ENCODE measurements around the gene KCNMB2.

Gene KCNMB2

DNA sequence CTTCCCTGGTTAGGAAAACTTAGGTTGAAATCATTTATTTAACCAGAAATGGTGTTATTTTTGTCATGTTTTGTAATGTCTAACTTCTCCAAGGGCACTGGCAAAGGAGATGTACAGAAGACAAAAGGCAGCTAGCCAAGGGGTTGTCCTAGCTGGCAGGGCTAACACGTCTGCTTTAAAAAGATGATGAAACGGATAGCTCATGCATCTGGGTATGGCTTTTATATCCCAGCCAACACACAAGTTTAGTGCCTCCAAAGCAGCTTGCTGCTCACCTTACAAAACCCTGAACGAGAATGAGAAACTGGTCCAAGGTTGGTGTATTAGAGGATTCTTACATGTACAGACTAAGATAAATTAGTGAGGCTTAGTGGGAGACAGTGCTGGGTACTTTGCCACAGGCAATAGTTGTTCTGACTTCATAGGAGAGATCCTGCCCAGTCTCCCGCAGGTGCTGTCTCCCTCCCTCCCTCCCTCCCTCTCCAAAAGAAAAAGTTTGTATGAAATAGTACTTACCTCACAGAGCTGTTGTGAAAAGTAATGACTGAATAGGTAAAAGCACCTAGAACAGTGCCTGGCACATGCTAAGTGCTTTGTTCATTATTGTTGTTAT, 47.8 kb downstream of the KCNMB2 start:
- DNase-seq = no peak

DNA sequence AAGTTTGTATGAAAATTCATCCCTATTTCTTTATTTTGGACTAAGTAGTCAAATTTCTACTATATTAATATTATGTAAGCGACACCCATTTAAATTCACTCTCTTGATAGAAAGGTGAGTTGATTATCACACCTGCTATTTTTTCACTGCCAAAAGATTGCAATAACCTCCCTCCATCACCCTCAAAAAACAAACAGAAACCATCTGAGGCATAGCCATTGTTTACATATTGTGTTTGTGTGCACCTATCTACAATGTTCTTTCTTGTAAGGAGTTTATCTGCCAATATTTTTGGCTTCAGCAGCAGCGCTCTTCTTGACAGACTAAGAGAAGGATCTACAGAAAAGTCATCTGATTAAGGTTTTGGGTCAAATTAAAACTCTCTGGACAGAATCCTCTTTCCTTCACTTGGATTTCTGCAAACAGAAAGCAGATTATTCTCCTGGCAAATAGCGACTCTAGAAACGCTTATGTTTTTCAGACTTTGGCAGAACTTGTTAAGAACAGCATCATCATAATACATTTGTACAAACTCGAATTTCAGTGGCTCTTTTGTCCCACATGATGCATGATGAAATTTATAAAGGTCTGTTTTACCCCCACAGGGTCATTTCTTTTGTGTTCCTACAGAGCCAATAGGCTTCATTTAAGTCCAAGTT, 48.6 kb downstream of the KCNMB2 start:
- no peak for DNase-seq

DNA sequence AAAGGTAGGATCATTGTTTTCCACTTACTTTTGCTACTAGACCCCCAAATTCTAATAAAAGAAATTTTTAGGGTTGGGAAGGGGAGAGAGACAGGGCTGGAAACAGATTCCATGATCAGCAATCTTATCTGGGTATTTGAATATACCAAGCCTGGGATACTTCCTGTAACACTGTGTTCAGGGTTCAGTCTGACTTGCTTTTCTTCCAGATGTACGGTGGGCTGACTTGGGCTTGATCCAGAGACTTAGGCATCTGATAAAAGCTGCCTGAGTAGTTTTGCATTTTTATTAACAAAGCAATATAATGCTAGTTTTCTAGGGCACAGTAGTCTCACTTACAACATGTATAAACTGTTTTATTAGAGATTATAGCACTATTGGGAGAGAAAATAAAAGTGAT, 49.2 kb downstream of the KCNMB2 start:
- no peak for DNase-seq

DNA sequence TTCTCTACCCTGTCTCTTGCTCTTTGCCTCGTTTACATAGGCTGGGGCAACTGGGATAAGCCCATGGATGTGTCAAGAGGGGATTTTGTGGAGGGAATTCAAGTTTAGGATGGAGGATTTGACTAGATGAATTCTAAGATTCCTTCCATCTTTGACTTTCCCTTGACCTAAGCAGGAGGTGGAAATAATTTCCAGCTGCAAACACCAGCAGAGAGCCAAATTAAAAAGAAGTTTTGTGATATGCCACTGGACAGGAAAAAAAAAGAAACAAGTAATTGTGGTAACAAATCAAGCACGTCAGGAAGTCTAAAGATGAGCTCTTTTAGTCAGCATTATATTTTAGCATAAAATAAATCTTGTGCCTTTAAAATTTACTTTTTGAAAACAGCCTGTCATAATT, 49.8 kb downstream of the KCNMB2 start:
- no peak for DNase-seq

DNA sequence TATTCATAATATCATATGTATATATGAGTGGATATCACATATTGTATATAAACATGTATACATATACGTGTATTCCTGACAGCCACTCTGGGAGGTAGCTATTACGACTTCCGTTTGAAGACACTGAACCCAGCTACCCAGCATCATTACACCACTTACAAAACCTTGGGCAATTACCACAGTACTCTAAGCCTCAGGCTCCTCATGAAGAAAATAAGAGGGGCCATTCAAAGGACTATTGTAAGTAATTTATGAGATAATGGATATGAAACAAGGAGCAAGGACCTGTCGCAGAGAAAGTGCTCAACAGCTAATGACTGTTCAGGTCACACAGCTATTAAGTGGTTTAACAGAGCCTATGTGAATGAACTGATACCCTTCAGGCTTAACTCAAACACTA, 52.4 kb downstream of the KCNMB2 start:
- no peak for DNase-seq

DNA sequence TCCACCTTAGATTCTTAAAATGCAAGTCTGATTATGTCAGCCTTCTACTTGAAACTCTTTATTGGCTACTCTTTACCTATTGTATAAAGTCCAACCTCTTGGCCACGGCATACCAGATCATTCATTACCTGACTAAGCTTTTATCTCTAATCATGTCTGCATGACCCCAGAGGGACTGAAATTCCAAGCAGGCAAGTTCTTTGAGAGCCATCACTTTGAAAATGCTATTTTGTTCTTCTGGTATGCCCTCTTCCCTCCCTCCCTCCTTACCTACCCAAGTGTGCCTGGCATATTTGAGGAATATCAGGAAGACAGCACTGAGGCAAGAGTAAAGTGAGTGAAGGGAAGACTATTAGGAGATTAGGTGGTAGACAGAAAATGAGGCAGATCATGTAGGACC, 57.5 kb downstream of the KCNMB2 start:
- DNase-seq = no peak

DNA sequence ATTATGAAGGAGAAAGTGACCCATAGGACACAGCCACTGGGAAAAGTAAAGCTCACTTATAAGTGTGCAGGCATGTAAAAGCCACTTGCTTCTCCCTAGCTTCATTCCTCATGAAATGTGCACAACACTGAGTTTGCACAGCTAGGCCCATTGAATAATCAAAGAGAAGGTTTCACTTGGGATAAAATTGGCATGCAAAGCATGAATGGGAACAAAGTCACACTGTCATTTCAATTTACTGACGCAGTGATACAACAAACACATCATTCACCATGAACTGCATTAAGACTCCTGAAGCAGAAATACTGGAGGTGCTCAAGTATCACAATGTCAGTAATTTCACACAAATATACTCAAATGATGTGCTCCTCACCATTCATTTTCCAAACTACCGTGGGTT, 61.1 kb downstream of the KCNMB2 start:
- no peak for DNase-seq

DNA sequence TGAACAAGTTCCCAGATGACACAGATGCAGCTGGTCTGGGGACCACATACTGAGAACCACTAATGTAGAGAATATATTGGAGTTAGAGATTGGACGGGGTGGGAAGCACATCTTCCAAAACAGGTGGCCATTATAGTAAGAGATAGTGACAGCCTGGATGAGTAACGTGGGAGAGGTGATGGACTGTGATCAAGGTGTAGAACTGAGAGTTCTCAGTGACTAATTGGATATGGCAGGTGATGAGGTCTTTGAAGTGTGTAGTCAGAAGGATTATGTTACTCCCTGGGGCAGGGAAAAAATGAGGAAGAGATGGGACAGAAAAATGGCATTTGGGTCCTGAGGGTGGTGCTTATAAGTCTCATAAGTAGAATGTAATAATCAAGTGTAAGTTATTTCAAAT, 66.6 kb downstream of the KCNMB2 start:
- DNase-seq = no peak

DNA sequence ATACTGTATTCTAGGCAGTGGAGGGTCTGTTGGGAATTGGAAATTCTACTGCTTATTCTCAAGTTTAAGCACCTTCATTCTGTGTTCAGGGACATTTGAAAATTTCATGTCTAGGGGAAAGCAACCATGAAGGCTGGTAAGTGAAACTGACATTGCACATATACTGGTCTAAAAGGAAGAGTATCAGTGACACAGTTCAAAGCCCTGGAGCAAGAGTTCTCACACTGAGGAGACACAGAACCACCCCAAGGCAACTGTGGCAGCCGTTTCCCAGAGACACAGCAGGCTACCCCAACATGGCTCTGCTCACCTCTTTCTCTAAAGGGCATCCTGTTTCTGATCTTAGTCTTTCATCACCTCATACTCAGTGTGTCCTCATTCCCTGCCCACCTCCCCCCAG, 67.5 kb downstream of the KCNMB2 start:
- no peak for DNase-seq

DNA sequence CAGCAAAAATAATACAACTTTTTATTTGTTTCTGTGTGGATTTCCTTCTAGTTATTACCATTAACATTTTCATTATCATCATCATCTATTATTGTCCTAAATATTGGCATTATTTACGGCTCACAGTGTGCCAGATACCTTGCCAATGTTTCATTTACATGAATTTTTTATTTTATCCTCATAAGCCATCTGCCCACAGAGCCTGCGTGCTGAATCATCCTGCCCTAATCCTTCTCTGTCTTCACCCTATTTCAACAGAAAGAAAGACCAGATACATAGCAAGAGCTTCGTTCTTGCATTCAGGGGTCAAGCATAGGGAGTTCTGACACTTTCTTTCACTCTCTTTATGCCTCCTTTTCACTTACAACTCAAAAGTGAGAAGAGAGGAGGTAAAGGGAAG, 82.0 kb downstream of the KCNMB2 start:
- peak; percentile 52 for DNase-seq

DNA sequence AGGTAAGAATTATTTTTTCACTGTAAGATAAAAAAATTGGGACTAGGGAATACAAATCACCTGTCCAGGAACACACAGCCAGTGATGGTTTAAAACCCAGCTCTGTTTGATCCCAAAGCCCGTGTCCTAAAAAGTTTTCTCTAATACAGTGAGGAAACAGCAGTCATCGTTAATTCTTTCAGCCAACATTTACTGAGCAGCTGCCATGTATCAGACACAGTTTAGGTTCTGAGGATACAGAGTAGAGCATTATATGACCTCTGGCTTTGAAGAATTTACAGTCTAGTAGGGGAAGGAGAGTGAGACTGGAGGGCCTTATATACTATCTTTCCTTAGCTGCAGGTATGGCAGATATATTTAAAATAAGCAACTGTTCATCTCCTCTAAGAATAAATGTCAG, 82.7 kb downstream of the KCNMB2 start:
- DNase-seq = no peak

DNA sequence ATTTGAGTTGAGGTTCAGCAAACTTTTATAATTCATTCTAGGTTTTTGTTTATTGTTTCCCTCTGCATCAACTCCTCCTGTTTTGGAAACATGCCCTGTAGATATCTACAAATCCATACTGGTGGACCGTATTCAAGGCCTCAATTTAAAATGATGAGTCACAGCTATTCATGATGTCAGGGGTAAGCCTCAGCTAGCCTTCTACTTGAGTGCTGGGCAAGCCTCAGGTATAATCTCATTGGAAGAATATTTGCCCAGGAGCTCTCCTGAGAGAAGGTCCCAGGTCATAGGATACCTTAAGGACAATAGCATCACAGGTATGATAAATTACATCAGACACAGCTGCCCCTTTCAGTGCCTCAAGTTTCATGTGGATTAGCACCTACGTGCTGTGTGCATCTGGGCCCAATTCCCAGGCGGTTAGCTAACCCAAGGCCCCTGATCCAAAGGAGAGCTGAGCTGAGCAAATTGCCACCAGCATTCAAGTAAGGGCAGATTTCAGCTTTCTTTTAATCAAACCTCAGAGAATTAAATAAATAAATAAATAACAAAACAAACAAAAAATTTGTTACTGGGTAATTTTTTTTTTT, 87.5 kb downstream of the KCNMB2 start:
- no peak for DNase-seq

DNA sequence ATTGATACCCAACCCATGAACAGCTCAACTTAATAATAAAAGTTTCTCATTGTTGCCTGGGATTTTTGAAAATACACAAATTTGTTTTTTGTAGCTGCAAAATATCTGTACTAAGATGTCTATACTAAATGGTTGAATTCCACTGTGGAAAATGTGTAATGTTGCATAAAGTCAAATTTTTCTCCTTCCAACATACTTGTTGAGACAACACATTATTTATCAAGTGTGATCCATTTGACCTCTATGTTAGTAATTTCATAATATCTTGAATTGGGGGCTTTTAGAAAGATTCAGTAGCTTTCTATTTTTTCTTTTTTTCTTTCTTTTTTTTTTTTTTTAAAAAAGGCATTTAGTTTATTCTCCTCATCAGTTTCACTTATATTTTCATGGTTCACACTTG, 88.0 kb downstream of the KCNMB2 start:
- DNase-seq = no peak

DNA sequence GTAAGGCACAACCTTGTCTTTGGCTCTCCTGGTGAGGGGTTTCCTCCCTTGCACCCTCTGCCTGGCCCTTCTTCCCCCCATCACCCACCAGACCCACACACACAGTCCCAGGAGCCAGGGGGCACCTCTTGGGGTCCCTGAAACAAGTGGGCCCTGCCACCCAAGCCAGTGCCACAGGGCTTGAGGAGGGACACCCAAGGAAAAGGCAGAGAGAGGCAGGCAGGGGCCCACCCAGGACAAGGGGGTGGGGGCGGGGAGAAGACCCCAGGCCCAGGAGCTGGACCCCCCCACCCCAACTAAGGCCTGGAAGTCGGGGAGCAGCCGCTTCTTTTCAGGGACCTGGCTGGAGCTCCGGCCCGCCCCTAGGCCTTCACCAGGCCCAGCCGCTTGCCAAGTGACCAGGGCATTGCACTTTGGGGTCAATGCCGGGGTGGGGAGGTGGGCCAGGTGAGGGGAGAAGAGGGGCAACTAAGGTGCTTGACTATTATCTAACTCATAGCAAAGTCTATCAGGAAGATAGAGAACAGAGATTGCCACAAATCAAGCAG, 88.9 kb downstream of the KCNMB2 start:
- DNase-seq = no peak

DNA sequence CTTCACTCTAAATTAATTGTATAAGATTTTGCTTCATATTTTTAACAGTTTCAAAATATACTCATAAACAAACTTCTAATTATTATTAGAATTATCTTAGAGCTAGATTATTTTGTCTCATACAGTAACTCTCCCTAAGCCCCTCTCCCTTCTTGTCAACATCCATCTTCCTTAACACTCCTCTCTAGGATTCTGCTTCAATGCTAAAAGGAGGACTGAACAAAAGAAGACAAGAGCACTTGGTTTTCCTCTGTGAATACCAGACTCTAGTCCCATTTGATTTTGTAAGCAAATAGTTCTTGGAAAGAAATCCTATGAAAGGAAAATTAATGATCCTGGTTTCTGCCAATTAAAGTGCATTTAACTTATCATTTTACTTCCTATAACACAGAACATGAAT, 91.8 kb downstream of the KCNMB2 start:
- DNase-seq = no peak

DNA sequence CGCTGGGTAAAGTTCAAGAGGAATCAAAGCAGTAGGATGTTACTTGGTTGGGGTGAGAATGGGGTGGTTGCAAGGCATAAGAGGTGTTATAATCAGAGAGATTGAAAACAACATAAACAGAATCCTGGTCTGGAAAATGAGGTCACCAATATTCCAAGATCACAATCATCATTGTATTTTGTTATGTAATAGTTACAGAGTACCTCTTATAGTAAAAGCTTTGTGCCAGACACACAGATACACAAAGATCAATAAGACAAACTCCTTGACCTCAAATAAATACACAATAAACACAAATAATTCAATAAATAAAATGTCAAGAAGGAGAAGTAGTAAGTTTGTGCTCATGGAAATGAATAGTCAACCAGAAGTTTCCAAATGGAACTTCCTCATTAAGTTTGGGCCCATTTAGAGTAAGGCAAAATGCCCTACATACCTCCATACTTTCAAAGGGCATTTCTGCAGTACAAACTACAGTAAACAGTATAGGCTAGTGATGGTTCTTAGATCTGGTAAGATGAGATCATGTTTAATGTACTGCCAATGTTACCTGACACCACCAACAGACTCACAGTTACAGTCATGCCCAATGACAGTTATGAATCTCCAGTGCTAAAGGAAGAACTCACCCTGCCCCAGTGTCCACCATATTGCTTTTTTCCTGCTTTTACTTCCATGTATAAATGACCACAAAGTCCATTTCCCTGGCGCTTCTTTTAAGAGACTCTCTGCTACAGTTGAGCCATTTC, 93.4 kb downstream of the KCNMB2 start:
- no peak for DNase-seq

DNA sequence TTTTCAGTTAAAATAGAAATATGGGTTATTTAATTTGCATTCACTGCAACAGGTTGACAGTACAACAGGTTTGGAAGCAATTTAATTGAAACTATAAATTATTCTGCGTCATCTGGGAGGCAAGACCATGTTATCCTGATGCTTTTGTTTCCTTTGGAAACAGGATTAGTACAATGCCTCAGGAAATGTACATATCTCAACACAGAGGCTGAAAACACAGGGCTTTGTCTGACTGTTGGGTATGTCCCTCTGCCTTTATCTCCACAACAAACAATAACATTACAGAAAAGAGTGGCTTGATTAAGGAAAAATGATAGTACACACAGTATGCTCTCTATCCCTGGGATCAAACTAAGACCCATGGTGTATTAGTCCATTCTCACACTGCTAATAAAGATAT, 95.7 kb downstream of the KCNMB2 start:
- DNase-seq = no peak

DNA sequence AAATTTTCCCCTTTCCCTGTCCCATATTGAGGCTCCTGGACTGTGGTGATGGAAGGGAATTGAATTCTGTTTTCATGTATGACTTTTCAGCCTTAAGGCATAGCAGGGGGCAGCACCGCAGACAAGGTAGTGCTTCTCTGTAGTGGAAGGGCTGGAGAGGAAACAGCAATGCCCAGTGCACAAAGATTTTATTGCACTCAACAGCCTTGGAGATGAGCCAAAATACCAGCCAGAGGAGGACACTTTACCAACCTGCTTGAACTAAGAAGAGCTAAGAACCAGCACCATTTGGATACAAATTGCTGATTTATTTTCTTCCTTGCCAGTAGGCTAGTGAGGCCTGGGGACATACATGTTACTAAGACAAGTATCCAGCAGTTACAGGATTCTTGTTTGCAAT, 98.7 kb downstream of the KCNMB2 start:
- no peak for DNase-seq

DNA sequence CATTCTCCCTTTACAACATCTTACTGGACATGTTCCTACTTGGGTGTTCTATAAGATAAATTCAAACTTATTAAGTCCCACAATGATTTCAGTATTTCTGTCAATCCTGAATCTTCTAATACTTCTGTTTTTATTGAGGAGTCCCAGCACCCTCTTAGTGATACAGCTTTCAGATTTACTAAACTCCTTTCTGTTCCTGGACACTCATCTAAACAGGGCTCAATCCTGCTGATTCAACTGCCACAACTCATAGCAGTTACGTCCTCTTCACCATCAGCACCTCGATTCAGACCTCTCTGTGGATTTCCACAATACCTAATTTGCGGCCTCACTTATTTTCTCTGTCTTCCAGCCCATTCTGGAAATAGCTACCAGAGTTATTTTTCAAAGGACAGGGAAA, 101.6 kb downstream of the KCNMB2 start:
- DNase-seq = no peak

DNA sequence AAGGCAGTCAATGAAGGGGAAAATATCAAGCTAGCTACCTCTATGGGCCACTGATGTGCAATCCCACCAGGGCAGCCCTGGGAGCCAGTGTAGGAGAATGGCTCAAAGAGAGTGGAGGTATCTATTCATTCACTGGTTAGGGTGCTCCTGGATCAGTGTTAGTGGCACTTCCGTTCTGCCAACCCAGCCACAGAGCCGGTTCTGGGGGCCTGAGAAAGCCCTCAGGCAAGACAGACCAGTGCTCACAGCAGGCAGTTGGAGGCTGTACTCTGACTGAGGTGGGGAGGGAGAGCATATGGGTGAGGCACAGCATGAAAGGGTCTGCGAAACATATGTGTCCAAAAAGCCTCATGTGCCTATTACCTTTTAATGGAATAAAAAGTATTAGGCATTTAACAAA, 109.3 kb downstream of the KCNMB2 start:
- DNase-seq = no peak

DNA sequence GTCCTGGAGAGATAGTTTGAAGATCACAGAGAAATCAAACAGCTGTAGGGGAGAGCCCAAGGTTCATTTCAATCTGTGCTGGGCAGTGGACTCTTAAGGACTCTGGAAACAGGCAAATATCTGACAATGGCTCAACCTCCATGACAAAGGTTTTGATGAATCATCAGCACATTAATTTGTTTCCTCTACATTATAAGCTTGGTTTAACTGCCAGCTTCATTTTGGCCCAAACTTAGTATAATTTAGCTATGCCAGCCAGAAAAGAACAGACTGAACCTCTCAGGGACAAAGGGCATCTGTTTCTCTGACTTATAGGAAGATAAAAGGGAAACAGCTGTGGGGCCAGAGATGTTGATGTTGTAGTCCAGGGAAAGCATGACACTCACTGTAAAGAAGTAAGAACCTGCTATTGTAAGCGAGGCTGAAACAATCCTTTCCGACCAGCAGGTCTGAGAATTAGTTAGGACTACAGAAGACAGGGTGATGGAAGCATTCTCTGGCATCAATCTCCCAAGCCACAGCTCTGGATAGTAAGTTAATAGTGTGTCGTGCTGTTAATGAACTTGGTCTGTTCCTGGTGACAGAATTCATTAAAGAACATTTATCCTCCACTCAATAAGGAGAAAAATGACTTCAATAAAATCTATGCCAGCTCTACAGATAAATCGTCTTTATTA, 110.1 kb downstream of the KCNMB2 start:
- no peak for DNase-seq

DNA sequence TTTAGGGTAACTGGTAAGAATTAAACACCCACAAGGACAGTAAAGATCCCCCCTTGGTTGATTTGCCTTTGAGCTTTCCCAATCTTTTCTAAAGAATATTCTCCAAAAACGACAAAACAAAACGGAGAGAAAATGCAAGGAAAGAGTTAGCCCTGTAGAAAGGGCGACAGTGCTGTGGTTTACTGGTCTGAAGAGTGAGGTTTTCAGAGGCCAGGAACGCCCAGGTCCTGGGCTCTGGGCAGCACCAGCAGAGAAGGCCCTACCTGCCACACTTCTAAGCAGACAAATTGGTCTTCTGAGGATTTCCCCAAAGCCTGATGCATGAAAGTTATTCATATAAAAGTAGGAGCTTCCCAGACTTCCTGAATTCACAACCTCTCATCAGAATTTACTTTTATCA, 119.3 kb downstream of the KCNMB2 start:
- DNase-seq = no peak

DNA sequence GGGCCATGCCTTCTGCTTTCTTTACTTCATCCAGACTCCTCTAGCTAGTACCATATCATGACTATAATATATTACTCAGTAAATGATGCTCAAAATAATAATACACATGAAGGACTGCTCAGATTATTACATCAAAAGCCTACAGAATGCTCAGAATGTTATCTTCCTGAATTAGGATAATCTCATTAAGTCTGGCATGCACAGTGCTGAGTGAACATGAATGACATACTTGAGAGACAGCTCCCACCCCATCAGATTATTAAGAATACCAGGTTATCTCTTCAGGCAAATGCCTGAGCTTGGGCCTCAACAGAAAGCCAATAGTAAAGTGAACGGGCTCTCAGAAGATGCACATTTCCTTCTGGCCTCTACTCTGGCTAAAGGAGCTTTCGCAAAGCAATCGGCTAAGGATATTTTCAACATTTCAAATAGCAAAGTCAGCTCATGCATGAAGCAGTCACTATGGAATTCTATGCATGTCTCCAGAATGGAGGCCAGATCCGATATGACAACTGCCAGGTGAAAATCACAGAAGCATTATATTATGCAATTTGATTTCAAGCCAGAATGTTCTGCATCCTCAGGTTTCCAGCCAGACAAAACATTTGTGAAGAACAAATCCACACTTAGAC, 122.6 kb downstream of the KCNMB2 start:
- no peak for DNase-seq
